Measurements from ENCODE around the gene CRACR2A.

CRACR2A gene

DNA sequence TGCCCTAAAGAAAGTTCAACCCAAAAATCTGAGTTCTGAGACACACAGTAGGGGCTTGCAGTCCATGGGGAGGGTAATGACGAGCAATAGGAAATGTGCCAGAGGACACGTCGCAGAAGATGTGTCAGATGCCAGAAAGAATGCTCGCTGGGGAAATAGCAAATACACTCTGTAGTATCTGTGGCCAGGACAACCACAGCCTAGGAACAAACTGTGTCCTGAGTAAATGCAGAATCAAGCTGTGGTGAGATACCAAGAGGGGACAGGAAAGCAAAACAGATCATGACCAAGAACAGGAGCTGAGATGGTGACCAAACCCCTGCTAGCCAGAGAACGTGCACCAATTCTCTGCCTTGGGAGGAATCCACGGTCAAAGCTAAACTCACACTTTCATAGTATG lies 9.1 kb downstream of the CRACR2A start:
- Histone ChIP-seq H3K4me1 (ENCODE audit: control insufficient read depth in 2 of 2, insufficient read depth in 2 of 2, low read length in 2 of 2) (peaks cover 17 to 32% of the 10 kb centered on the region in 2 donors), H3K9me3 (ENCODE audit: control insufficient read depth in 2 of 2, low read length in 2 of 2) (no peaks in the 10 kb centered on the region), H3K36me3 (ENCODE audit: control insufficient read depth in 2 of 2, insufficient read depth in 2 of 2, low read length in 2 of 2) (peaks cover 0 to 4% of the 10 kb centered on the region in 2 donors), H3K27me3 (ENCODE audit: control insufficient read depth in 2 of 2, insufficient read depth in 2 of 2, low read length in 2 of 2) (no peaks in the 10 kb centered on the region), H3K9ac (ENCODE audit: low read depth in 1 of 2, low read length in 2 of 2) (no peak overlapping the region), H3K27ac (ENCODE audit: low read depth in 2 of 2, low read length in 2 of 2) (no peak overlapping the region), H3K4me3 (ENCODE audit: low read length in 2 of 2) (no peak overlapping the region)

DNA sequence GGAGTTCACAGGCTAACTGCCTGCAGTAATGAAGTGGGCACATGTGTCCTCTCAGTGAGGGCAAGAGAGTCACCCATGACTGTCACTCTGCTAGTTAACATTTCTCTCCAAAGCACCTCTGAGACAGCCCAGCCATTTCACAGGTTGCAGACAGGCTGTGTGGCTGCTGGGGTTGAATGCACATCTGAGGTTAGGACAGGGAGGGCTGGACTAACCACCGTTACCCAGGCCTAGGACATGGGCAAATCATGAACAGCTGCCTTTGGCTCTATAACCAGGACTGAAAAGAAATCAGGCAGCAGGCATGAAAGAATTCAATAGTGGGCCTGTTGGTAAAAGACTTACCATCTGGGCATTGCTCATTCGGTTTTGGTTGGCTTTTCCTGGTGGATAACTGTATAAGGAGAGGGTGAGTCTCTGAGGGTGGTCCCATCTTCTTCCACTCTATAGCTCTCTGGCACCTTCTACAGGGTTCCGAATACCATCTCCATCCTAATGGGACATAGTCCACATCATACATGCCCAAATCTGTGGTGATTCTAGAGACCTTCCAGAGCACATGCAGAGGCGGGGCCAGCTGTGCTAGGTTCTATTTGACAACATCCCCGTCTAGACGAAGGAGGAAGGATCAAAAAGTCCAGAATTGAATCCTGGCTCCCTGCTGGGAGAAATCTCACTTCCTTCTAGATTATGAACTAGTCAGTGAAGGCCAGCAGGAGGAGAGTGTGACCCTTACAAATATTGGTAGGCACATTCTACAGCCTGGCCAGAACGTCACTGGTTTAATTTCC lies 10.8 kb downstream of the CRACR2A start:
- Histone ChIP-seq H3K9ac (ENCODE audit: low read depth in 1 of 2, low read length in 2 of 2) (no peak overlapping the region), H3K27me3 (ENCODE audit: control insufficient read depth in 2 of 2, insufficient read depth in 2 of 2, low read length in 2 of 2) (no peaks in the 10 kb centered on the region), H3K9me3 (ENCODE audit: control insufficient read depth in 2 of 2, low read length in 2 of 2) (no peaks in the 10 kb centered on the region), H3K4me3 (ENCODE audit: low read length in 2 of 2) (no peak overlapping the region), H3K36me3 (ENCODE audit: control insufficient read depth in 2 of 2, insufficient read depth in 2 of 2, low read length in 2 of 2) (peaks cover 4 to 6% of the 10 kb centered on the region in 2 donors), H3K4me1 (ENCODE audit: control insufficient read depth in 2 of 2, insufficient read depth in 2 of 2, low read length in 2 of 2) (peaks cover 5 to 16% of the 10 kb centered on the region in 2 donors), H3K27ac (ENCODE audit: low read depth in 2 of 2, low read length in 2 of 2) (peak overlapping the region in 1 of 2 donors; percentile 74)

DNA sequence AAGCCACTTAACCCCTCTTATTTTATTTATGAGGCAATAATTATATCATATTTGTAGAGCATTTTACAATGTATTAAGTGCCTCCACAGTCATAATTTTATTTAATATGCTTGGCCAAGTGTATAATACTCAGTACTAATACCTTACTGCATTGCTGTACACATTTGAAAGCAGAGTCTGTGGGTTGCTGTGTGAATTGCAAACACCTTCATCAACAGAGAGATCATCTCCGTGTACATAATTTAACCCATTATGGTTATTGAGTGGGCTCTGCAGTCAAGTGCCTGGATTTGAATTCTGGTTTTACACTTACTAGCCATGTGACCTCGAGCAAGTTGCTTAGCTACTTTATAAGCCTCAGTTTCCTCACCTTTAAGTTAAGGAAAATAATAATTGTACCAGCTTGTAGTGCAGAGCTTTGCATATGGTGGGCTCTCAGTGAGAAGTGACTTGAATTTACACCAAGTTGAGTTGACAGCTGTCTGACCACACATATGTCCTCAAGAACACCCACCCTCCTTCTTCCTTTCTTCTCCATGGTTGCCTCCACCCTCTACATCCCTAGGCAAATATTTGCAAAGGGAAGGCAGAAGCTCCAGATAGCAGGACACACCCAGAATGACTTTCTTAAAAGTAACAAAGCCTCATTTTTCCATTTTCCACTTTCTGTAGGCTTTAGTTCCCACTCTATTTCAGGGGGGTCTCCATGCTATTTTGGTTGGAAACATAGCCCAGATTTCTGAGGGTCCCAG lies 12.3 kb downstream of the CRACR2A start:
- H3K27me3 ChIP-seq (ENCODE audit: control insufficient read depth in 2 of 2, insufficient read depth in 2 of 2, low read length in 2 of 2) = no peaks in the 10 kb centered on the region
- H3K36me3 ChIP-seq (ENCODE audit: control insufficient read depth in 2 of 2, insufficient read depth in 2 of 2, low read length in 2 of 2) = peaks cover 0 to 6% of the 10 kb centered on the region in 2 donors
- peak overlapping the region in 1 of 2 donors; percentile 74 for H3K27ac ChIP-seq (ENCODE audit: low read depth in 2 of 2, low read length in 2 of 2)

DNA sequence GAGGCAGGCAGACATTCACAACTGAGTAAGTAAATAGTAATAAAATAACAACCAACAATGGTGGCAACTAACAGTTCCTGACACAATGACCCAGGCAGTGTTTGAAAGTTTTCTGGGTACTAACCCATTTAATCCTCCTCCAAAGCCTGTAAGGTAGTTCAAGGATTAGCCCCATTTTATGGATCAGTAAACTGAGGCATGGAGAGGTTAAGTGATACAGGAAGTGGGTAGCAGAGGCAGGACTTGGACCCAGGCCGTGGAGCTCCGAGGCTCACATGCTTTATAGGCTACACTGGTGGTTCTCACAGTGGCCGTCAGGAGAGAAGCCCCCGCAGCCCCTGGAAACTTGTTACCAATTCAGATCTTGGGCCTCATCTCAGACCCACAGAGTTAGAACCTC lies 17.5 kb downstream of the CRACR2A start:
- H3K27ac ChIP-seq (ENCODE audit: low read depth in 2 of 2, low read length in 2 of 2) = no peak overlapping the region
- no peaks in the 10 kb centered on the region for H3K9me3 ChIP-seq (ENCODE audit: control insufficient read depth in 2 of 2, low read length in 2 of 2)
- no peaks in the 10 kb centered on the region for H3K27me3 ChIP-seq (ENCODE audit: control insufficient read depth in 2 of 2, insufficient read depth in 2 of 2, low read length in 2 of 2)
- H3K4me3 ChIP-seq (ENCODE audit: low read length in 2 of 2) = no peak overlapping the region
- no peak overlapping the region for H3K9ac ChIP-seq (ENCODE audit: low read depth in 1 of 2, low read length in 2 of 2)
- peaks cover 0 to 9% of the 10 kb centered on the region in 2 donors for H3K36me3 ChIP-seq (ENCODE audit: control insufficient read depth in 2 of 2, insufficient read depth in 2 of 2, low read length in 2 of 2)
- peaks cover 17 to 24% of the 10 kb centered on the region in 2 donors for H3K4me1 ChIP-seq (ENCODE audit: control insufficient read depth in 2 of 2, insufficient read depth in 2 of 2, low read length in 2 of 2)

More for the DNA sequence above, 12.3 kb downstream of the CRACR2A start:
- no peak overlapping the region for H3K4me3 ChIP-seq (ENCODE audit: low read length in 2 of 2)
- no peaks in the 10 kb centered on the region for H3K9me3 ChIP-seq (ENCODE audit: control insufficient read depth in 2 of 2, low read length in 2 of 2)
- no peak overlapping the region for H3K9ac ChIP-seq (ENCODE audit: low read depth in 1 of 2, low read length in 2 of 2)
- H3K4me1 ChIP-seq (ENCODE audit: control insufficient read depth in 2 of 2, insufficient read depth in 2 of 2, low read length in 2 of 2) = peaks cover 5 to 15% of the 10 kb centered on the region in 2 donors

DNA sequence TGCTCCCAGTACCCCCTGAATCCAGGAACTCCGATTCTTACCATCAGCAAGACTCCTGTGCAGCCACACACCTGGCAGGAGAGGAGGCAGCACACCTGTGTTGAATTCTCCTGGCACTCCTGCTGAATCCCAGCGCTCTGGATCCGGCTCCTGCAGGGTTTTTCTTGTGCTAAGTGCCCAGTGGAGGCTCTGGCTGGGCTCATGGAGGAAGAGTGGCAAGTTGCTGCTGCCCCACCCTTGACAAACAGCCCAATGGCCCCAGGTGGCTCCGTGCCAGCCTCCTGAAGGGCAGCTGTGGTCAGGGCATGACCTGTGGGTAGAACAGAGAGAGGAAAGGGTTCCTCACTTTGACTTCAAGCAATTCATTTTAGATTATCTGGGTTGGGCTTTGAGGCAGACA lies 20.0 kb downstream of the CRACR2A start:
- Histone ChIP-seq H3K36me3 (ENCODE audit: control insufficient read depth in 2 of 2, insufficient read depth in 2 of 2, low read length in 2 of 2) (peaks cover 5 to 27% of the 10 kb centered on the region in 2 donors), H3K27me3 (ENCODE audit: control insufficient read depth in 2 of 2, insufficient read depth in 2 of 2, low read length in 2 of 2) (no peaks in the 10 kb centered on the region), H3K4me3 (ENCODE audit: low read length in 2 of 2) (peak overlapping the region; percentile 66), H3K27ac (ENCODE audit: low read depth in 2 of 2, low read length in 2 of 2) (peak overlapping the region; percentile 82 to 85), H3K9ac (ENCODE audit: low read depth in 1 of 2, low read length in 2 of 2) (peak overlapping the region; percentile 58 to 62), H3K4me1 (ENCODE audit: control insufficient read depth in 2 of 2, insufficient read depth in 2 of 2, low read length in 2 of 2) (peaks cover 21 to 27% of the 10 kb centered on the region in 2 donors), H3K9me3 (ENCODE audit: control insufficient read depth in 2 of 2, low read length in 2 of 2) (no peaks in the 10 kb centered on the region)

DNA sequence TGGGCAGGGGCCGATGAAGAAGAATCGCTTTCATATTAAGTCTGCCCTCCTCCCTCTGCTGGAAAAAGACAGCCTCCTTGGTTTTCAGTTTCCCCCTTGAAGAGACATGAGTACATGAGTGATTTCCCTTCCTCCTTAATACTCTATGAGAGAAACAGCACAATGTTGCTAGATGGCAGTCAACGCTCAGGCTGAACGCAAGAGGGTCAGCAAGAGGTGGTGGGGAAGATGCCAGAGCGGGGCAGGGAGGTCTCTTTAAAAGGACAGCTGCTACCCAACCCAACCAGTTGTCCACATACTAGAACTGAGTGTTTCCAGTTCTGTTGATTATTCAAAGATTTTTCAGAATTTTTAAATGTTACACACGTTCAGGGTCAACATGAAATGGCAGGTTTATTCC lies 22.8 kb downstream of the CRACR2A start:
- Histone ChIP-seq H3K36me3 (ENCODE audit: control insufficient read depth in 2 of 2, insufficient read depth in 2 of 2, low read length in 2 of 2) (peaks cover 5 to 21% of the 10 kb centered on the region in 2 donors), H3K4me1 (ENCODE audit: control insufficient read depth in 2 of 2, insufficient read depth in 2 of 2, low read length in 2 of 2) (peaks cover 32 to 37% of the 10 kb centered on the region in 2 donors), H3K9ac (ENCODE audit: low read depth in 1 of 2, low read length in 2 of 2) (no peak overlapping the region), H3K27me3 (ENCODE audit: control insufficient read depth in 2 of 2, insufficient read depth in 2 of 2, low read length in 2 of 2) (no peaks in the 10 kb centered on the region), H3K4me3 (ENCODE audit: low read length in 2 of 2) (peak overlapping the region in 1 of 2 donors; percentile 9), H3K9me3 (ENCODE audit: control insufficient read depth in 2 of 2, low read length in 2 of 2) (no peaks in the 10 kb centered on the region), H3K27ac (ENCODE audit: low read depth in 2 of 2, low read length in 2 of 2) (no peak overlapping the region)

DNA sequence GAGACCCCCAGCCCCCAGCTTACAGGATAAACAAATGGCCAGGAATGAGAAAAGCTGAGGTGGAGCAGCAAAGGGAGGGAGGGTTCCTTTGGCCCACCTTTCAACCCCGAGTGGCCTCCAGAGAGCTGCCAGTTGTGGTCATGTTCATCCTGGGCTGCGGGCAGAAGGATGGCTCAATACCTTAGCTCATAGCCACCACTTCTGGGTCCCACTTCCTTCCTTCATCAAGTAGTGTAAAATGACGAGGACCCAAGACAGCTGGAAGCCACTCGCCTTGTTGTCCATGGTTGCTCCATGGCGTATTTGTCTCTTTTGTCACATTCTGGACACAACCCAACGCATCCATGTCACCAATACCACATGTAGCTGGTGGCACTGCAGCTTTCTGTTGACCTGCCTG lies 24.2 kb downstream of the CRACR2A start:
- H3K4me3 ChIP-seq (ENCODE audit: low read length in 2 of 2) = peak overlapping the region in 1 of 2 donors; percentile 9
- H3K9ac ChIP-seq (ENCODE audit: low read depth in 1 of 2, low read length in 2 of 2) = no peak overlapping the region
- peaks cover 39 to 50% of the 10 kb centered on the region in 2 donors for H3K4me1 ChIP-seq (ENCODE audit: control insufficient read depth in 2 of 2, insufficient read depth in 2 of 2, low read length in 2 of 2)
- H3K36me3 ChIP-seq (ENCODE audit: control insufficient read depth in 2 of 2, insufficient read depth in 2 of 2, low read length in 2 of 2) = peaks cover 7 to 21% of the 10 kb centered on the region in 2 donors
- no peaks in the 10 kb centered on the region for H3K27me3 ChIP-seq (ENCODE audit: control insufficient read depth in 2 of 2, insufficient read depth in 2 of 2, low read length in 2 of 2)
- H3K27ac ChIP-seq (ENCODE audit: low read depth in 2 of 2, low read length in 2 of 2) = peak overlapping the region in 1 of 2 donors; percentile 38
- no peaks in the 10 kb centered on the region for H3K9me3 ChIP-seq (ENCODE audit: control insufficient read depth in 2 of 2, low read length in 2 of 2)

DNA sequence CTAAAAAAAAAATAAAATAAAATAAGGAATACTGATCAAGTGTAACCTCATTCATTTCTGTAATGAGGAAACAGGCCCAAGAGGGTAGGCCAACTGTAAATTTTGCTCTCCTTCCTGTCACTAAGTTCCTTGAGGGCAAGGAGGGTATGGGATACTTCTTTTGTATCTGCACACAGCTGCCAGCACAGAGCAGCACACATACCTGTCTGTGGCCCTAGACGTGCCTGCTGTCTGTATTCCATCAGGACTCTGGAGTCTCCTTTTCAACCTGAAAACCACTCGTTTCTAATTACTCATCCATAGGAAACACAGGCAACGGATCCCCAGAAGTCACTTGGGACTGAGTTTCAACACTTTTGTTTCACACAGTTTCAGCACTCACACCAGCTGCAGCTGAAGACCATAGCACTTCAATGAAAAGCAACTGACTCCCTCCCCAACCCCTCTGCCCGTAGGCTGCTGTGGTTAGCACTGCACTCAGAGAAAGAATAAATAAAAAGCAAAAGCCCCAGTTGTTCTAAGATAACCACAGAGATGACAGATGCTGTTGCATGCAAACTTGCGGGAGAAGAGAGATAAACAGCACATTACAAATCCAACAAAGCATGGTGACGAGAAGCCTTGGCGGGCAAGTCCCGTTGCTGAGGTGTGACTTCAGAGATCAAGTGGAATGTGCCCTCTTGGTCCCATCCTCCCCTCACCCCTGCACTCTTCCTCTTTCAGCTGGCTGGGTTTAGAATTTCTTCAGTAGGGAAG lies 24.9 kb downstream of the CRACR2A start:
- Histone ChIP-seq H3K36me3 (ENCODE audit: control insufficient read depth in 2 of 2, insufficient read depth in 2 of 2, low read length in 2 of 2) (peaks cover 7 to 21% of the 10 kb centered on the region in 2 donors), H3K4me3 (ENCODE audit: low read length in 2 of 2) (no peak overlapping the region), H3K9ac (ENCODE audit: low read depth in 1 of 2, low read length in 2 of 2) (no peak overlapping the region), H3K9me3 (ENCODE audit: control insufficient read depth in 2 of 2, low read length in 2 of 2) (no peaks in the 10 kb centered on the region), H3K27me3 (ENCODE audit: control insufficient read depth in 2 of 2, insufficient read depth in 2 of 2, low read length in 2 of 2) (no peaks in the 10 kb centered on the region), H3K4me1 (ENCODE audit: control insufficient read depth in 2 of 2, insufficient read depth in 2 of 2, low read length in 2 of 2) (peaks cover 38 to 49% of the 10 kb centered on the region in 2 donors), H3K27ac (ENCODE audit: low read depth in 2 of 2, low read length in 2 of 2) (peak overlapping the region; percentile 38 to 50)

DNA sequence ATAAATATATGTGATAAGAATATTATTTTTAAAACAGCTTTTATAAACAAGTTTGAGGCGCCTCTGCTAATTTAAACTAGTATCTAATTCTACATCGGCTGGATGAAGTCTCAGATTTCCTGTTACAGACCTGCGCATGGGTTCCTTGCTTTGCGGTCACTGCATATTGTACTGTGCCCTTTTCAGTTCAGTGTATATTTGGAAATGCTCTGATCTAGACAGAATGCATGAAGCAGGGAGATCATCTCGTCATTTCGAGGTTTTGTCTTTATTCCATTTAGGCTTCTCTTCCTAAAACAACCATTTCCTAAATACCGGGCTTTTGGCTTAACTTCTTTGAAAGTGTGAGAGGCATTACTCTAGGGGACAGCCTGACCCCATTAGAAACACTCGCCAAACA lies 25.6 kb downstream of the CRACR2A start:
- Histone ChIP-seq H3K4me1 (ENCODE audit: control insufficient read depth in 2 of 2, insufficient read depth in 2 of 2, low read length in 2 of 2) (peaks cover 35 to 48% of the 10 kb centered on the region in 2 donors), H3K27ac (ENCODE audit: low read depth in 2 of 2, low read length in 2 of 2) (peak overlapping the region in 1 of 2 donors; percentile 44), H3K9me3 (ENCODE audit: control insufficient read depth in 2 of 2, low read length in 2 of 2) (no peaks in the 10 kb centered on the region), H3K4me3 (ENCODE audit: low read length in 2 of 2) (no peak overlapping the region), H3K36me3 (ENCODE audit: control insufficient read depth in 2 of 2, insufficient read depth in 2 of 2, low read length in 2 of 2) (peaks cover 7 to 21% of the 10 kb centered on the region in 2 donors), H3K27me3 (ENCODE audit: control insufficient read depth in 2 of 2, insufficient read depth in 2 of 2, low read length in 2 of 2) (no peaks in the 10 kb centered on the region), H3K9ac (ENCODE audit: low read depth in 1 of 2, low read length in 2 of 2) (no peak overlapping the region)

All from mucosa of rectum (tissue), 2 donors.